PFSK-1 (cell line): Measurements from ENCODE around the gene XPNPEP1.

ENCODE experiments used
- FOXP2 ChIP-seq: optimal IDR thresholded peaks from 2 replicates; pipeline ENCODE3; 2011; ENCODE audit warnings: borderline replicate concordance, control low read depth, inconsistent platforms; ENCODE audit not compliant: insufficient read depth; ENCODE audit errors: extremely low read length, extremely low read depth
- POLR2AphosphoS5 ChIP-seq: IDR thresholded peaks from 2 replicates; pipeline ENCODE4 v1.6.1; 2012; ENCODE audit warnings: low read depth, mild to moderate bottlenecking, control low read depth, low read length, moderate library complexity
- REST ChIP-seq, 2 experiments: IDR thresholded peaks; 2 replicates each; pipeline versions ENCODE4 v1.6.1 to v1.8.0; 2011 to 2012; ENCODE audit warnings: low read depth in 2 of 2, low read length in 2 of 2, control low read depth in 1 of 2, inconsistent platforms in 1 of 2, mild to moderate bottlenecking in 1 of 2, moderate library complexity in 1 of 2; ENCODE audit not compliant: insufficient read depth in 1 of 2
- SIN3A ChIP-seq: IDR thresholded peaks from 2 replicates; pipeline ENCODE4 v1.6.1; 2012; ENCODE audit warnings: mild to moderate bottlenecking, low read length, moderate library complexity, borderline replicate concordance; ENCODE audit not compliant: insufficient read depth
- TAF1 ChIP-seq: IDR thresholded peaks from 2 replicates; pipeline ENCODE4 v1.6.1; 2012; ENCODE audit warnings: low read length, control low read depth, borderline replicate concordance; ENCODE audit not compliant: insufficient read depth

GRCh38 chr10:109846832-109847231, 76.5 kb downstream of the XPNPEP1 start:
- TF ChIP-seq SIN3A (no peak), REST (IDR thresholded peaks at IDR 0.05; ENCODE audit: insufficient read depth in 1 of 2, low read depth in 2 of 2, low read length in 2 of 2) (no peak), TAF1 (no peak), POLR2AphosphoS5 (no peak), FOXP2 (no peak)
